ENCODE results near the gene TXN. TPM values are rescaled to one million over a fixed set of nuclear protein-coding genes. Genes with fewer than 3 reads are reported as not detected.
"Not testable (repeated sequence)": the region's sequence is repeated elsewhere in the genome, so short reads cannot be mapped to it uniquely, and the experiment has no call there.

Gene TXN
- total and polyA plus RNA-seq, 2 of the 4 experiments (the other 2 are of a cell fraction) = 277 to 578 TPM

- H2BK15ac ChIP-seq (ENCODE audit: low read depth, low read length); H4K5ac ChIP-seq (ENCODE audit: low read depth, low read length); H3K27me3 ChIP-seq (ENCODE audit: control insufficient read depth, insufficient read depth, low read length); dilution Hi-C loops (cut with HindIII; ENCODE audit: low sequenced_read_pairs, unreplicated experiment); H3K27ac ChIP-seq (ENCODE audit: insufficient read depth, low read length); H2BK20ac ChIP-seq (ENCODE audit: low read depth, low read length); H3K4me2 ChIP-seq (ENCODE audit: low read depth, low read length); H3K4ac ChIP-seq (ENCODE audit: low read depth, low read length); H2AK9ac ChIP-seq (replicated peaks; ENCODE audit: low read depth, low read length, poor library complexity); ATAC-seq (ENCODE audit: low read depth); H2BK120ac ChIP-seq (ENCODE audit: low read depth, low read length); H3K23ac ChIP-seq (ENCODE audit: low read depth, low read length); H3K9me3 ChIP-seq (ENCODE audit: control insufficient read depth, insufficient read depth, low read length); H3K4me3 ChIP-seq (ENCODE audit: insufficient read depth, low read depth, low read length); H3K9ac ChIP-seq (ENCODE audit: low read depth, low read length); H2AFZ ChIP-seq (replicated peaks; ENCODE audit: low read length, poor library complexity); H4K8ac ChIP-seq (ENCODE audit: low read depth in 2 of 2, low read length in 2 of 2); H3K18ac ChIP-seq (ENCODE audit: low read depth, low read length); H2AK5ac ChIP-seq (ENCODE audit: low read depth, low read length); H2BK5ac ChIP-seq (ENCODE audit: low read depth, low read length, poor library complexity, severe bottlenecking); H3K14ac ChIP-seq (replicated peaks; ENCODE audit: low read depth, low read length); DNase-seq; CTCF ChIA-PET; in situ Hi-C loops (cut with MboI; ENCODE audit: low sequenced_read_pairs); BruUV-seq (replicated peaks); H3K4me1 ChIP-seq (ENCODE audit: control insufficient read depth, insufficient read depth, low read length); H3K56ac ChIP-seq (ENCODE audit: extremely low read depth, insufficient read depth, low read length); POLR2A ChIA-PET (ENCODE audit: unreplicated experiment); H4K91ac ChIP-seq (ENCODE audit: insufficient read depth, low read depth, low read length): not testable (repeated sequence)
- intact Hi-C loops (cut with micrococcal nuclease) = loop anchor here (10.0 kb wide), 1 partner anchor 323 kb away; the partner anchor contains the start of gene SVEP1
- Histone ChIP-seq H3K79me1 (ENCODE audit: low read depth in 1 of 2, low read length in 2 of 2) (peaks cover 19 to 69% of the 10 kb centered on the region in 2 experiments), H3K9me1 (ENCODE audit: insufficient read depth, low read length) (peaks cover 16% of the 10 kb centered on the region), H4K20me1 (ENCODE audit: insufficient read depth, low read length) (peaks cover 81% of the 10 kb centered on the region), H3K36me3 (ENCODE audit: control insufficient read depth, insufficient read depth, low read length) (peaks cover 25% of the 10 kb centered on the region)
- WGBS, 2 experiments (ENCODE audit: extremely low coverage in 2 of 2, insufficient read length in 1 of 2) = 100% methylated on average over 3 of the region's 5 CpGs; no CpG with 5 or more reads in 1 of the 2 experiments
These were observed 4.5 kb downstream of the TXN start for GRCh38 chr9:110251770-110252169.

Measured in IMR-90 (cell line).